ENCODE data around the gene AFMID. TPM values are rescaled to one million over a fixed set of nuclear protein-coding genes. Genes with fewer than 3 reads are reported as not detected.

AFMID gene
- total and polyA plus RNA-seq, 4 donors: 18.1 to 45.4 (median 29.3) TPM

DNA sequence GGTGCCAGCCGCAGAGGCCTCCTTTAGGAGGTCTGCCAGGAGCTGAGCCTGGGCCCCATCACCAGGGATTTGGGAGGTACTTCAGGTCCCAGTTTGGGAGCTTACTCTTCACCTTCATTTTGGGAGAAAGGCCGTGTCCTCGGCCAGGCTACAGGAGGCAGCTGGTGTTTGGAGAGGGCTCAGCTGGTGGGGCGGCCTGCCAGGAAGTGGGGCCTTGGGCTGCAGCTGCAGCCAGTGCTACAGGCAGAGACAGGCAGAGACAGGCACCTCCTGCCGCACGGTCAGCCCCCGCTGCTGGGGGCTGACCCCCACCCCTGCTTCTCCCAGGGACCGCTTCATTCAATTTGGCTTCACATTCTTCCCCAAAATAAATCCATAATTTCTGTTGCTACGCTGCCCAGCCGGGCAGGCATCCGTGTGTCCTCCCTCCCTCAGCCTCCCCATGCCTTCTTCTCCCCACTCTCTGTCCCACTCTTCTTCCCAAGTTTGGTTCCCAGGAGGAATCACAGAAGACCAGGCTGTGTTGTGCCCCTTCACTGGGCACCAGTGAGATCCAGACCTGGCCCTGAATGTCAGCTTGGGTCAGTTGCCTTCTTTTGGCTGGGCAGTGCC lies 50.3 kb downstream of the AFMID start:
- ATAC-seq (ENCODE audit: low FRiP score) (no peak), DNase-seq (no peak)
- WGBS, 2 donors: 73 to 75% methylated on average over 11 of the region's 11 CpGs
- Histone ChIP-seq H3K9me3 (ENCODE audit: control insufficient read depth, low read length) (no peaks in the 10 kb centered on the region), H3K27me3 (ENCODE audit: control insufficient read depth in 1 of 2, insufficient read depth in 2 of 2, low read length in 1 of 2) (no peaks in the 10 kb centered on the region), H3K4me1 (ENCODE audit: control insufficient read depth in 1 of 2, insufficient read depth in 2 of 2, low read length in 2 of 2) (no peaks in the 10 kb centered on the region), H3K4me3 (ENCODE audit: low read length in 2 of 2) (no peak overlapping the region), H3K27ac (ENCODE audit: low read depth in 1 of 2, low read length in 2 of 2) (no peak overlapping the region), H3K36me3 (ENCODE audit: control insufficient read depth in 1 of 2, insufficient read depth in 2 of 2, low read length in 1 of 2) (no peaks in the 10 kb centered on the region)
- intact Hi-C loops (cut with DNase I): no loop called here

DNA sequence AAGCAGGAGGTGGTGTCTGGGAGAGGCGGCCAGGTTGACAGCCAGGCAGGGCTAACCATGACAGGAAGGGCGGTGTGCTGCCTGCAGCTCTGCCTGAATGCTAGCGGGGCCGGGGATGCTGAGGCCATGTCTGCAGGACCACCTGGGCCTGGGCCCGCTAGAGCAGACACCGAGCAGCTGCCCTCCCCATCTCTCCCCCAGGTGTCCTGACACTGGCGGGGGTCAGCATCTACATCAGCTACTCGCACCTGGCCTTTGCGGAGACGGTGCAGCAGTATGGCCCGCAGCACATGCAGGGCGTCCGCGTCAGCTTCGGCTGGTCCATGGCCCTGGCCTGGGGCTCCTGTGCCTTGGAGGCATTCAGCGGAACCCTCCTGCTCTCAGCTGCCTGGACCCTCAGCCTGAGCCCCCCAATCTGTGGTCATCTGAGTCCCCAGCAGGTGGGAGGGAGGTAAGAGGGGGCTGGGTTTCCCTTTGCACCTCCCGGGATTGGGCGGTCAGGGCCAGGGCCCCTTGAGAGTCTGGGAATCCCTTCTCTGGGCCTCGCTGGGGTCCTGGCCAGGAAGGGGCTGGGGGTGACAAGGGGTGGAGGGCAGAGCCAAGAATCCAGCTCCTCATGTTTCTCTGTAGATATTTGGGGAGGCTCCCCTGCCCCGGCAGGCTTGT lies 51.8 kb downstream of the AFMID start:
- H3K4me3 ChIP-seq (ENCODE audit: low read length in 2 of 2): no peak overlapping the region
- no peaks in the 10 kb centered on the region for H3K9me3 ChIP-seq (ENCODE audit: control insufficient read depth, low read length)
- WGBS, 2 donors: 85 to 86% methylated on average over 20 of the region's 20 CpGs
- H3K27ac ChIP-seq (ENCODE audit: low read depth in 1 of 2, low read length in 2 of 2): no peak overlapping the region
- ATAC-seq (ENCODE audit: low FRiP score) (no peak), DNase-seq (no peak)
- no peaks in the 10 kb centered on the region for H3K4me1 ChIP-seq (ENCODE audit: control insufficient read depth in 1 of 2, insufficient read depth in 2 of 2, low read length in 2 of 2)
- H3K36me3 ChIP-seq (ENCODE audit: control insufficient read depth in 1 of 2, insufficient read depth in 2 of 2, low read length in 1 of 2): no peaks in the 10 kb centered on the region
- H3K27me3 ChIP-seq (ENCODE audit: control insufficient read depth in 1 of 2, insufficient read depth in 2 of 2, low read length in 1 of 2): no peaks in the 10 kb centered on the region
- intact Hi-C loops (cut with DNase I): no loop called here

DNA sequence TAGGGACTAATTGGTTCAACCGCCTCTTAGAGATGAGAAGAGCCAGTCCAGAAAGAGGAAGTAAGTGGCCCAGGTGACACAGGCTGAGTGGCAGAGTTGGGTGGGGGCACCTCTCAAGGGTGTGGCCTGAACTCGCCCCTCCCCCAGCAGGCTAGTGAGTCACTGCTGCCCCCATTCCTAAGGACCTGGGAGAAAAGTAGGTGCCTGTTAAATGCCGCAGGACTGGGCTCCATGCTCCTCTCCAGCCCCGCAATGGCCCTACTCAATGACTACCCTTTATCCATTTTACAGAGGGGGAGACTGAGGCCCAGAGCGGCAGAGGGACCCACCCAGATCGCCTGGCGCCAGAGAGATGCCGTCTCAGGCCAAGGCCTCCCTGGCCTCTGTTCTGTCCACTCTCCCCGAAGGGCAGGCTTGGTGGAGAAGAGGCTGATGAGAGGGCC lies 52.3 kb downstream of the AFMID start:
- DNase-seq: no peak
- Histone ChIP-seq H3K36me3 (ENCODE audit: control insufficient read depth in 1 of 2, insufficient read depth in 2 of 2, low read length in 1 of 2) (no peaks in the 10 kb centered on the region), H3K4me3 (ENCODE audit: low read length in 2 of 2) (no peak overlapping the region), H3K9me3 (ENCODE audit: control insufficient read depth, low read length) (no peaks in the 10 kb centered on the region), H3K4me1 (ENCODE audit: control insufficient read depth in 1 of 2, insufficient read depth in 2 of 2, low read length in 2 of 2) (no peaks in the 10 kb centered on the region), H3K27ac (ENCODE audit: low read depth in 1 of 2, low read length in 2 of 2) (no peak overlapping the region), H3K27me3 (ENCODE audit: control insufficient read depth in 1 of 2, insufficient read depth in 2 of 2, low read length in 1 of 2) (no peaks in the 10 kb centered on the region)
- WGBS, 2 donors: 89 to 92% methylated on average over 9 of the region's 9 CpGs
- ATAC-seq (ENCODE audit: low FRiP score): no peak
- intact Hi-C loops (cut with DNase I): no loop called here

DNA sequence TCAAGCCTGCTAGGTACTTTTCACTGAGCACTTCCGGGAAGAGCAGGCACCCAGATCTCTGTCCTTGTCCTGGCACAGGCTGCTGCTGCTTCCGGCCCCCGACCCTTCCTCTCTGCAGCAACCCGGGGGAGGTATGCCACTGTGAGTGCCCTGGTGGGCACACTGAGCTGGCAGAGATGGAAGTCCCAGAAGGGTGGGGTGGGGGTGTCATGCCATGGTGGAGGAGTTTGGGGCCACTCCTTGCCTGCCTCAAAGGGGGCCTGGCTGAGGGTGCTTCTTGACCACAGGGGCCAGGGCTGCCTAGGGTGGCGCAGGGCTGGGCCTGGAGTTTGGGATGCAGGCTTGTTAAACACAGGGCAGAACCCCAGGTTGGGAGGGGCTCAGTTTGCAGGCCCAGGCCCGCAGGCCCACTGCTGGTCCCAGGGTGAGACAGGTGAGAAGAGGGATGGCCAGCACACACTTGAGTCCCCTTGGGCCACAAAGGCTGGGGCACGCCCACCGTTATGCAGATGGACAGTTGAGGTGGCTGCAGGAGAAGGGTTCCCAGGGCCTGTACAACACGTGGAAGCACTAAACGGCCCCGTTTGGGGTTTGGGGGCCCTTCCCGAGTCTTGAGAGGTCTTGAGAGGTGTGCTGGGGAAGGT lies 53.0 kb downstream of the AFMID start:
- H3K4me3 ChIP-seq (ENCODE audit: low read length in 2 of 2): no peak overlapping the region
- ATAC-seq (ENCODE audit: low FRiP score): no peak
- intact Hi-C loops (cut with DNase I): no loop called here
- no peaks in the 10 kb centered on the region for H3K4me1 ChIP-seq (ENCODE audit: control insufficient read depth in 1 of 2, insufficient read depth in 2 of 2, low read length in 2 of 2)
- H3K27ac ChIP-seq (ENCODE audit: low read depth in 1 of 2, low read length in 2 of 2): no peak overlapping the region
- no peaks in the 10 kb centered on the region for H3K36me3 ChIP-seq (ENCODE audit: control insufficient read depth in 1 of 2, insufficient read depth in 2 of 2, low read length in 1 of 2)
- 71 to 77% methylated on average over 12 of the region's 12 CpGs for WGBS, 2 donors
- H3K9me3 ChIP-seq (ENCODE audit: control insufficient read depth, low read length): no peaks in the 10 kb centered on the region
- DNase-seq: no peak
- H3K27me3 ChIP-seq (ENCODE audit: control insufficient read depth in 1 of 2, insufficient read depth in 2 of 2, low read length in 1 of 2): no peaks in the 10 kb centered on the region

DNA sequence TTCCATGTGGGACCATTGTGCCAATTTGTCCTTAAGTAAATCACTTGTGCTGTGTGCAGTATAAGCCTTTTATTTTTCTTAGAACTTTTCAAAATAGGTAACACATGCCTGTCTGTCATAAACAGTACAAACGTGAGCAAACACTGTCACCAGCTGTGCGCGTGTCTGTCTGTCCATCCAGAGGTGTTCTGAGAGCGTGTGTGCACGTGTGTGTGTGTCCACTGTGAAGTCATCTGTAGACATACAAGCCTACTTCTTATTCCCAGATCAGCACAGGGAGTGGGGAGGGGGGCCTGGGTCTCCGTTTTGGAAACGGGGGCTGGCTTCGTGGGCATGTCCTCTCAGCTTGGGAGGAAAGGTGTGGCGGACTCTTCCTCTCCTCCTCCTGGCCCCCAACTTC lies 53.7 kb downstream of the AFMID start:
- ATAC-seq (ENCODE audit: low FRiP score): no peak
- H3K9me3 ChIP-seq (ENCODE audit: control insufficient read depth, low read length): no peaks in the 10 kb centered on the region
- H3K27me3 ChIP-seq (ENCODE audit: control insufficient read depth in 1 of 2, insufficient read depth in 2 of 2, low read length in 1 of 2): no peaks in the 10 kb centered on the region
- WGBS, 2 donors: 62 to 73% methylated on average over 9 of the region's 9 CpGs
- no peak overlapping the region for H3K27ac ChIP-seq (ENCODE audit: low read depth in 1 of 2, low read length in 2 of 2)
- intact Hi-C loops (cut with DNase I): no loop called here
- no peaks in the 10 kb centered on the region for H3K4me1 ChIP-seq (ENCODE audit: control insufficient read depth in 1 of 2, insufficient read depth in 2 of 2, low read length in 2 of 2)
- H3K36me3 ChIP-seq (ENCODE audit: control insufficient read depth in 1 of 2, insufficient read depth in 2 of 2, low read length in 1 of 2): no peaks in the 10 kb centered on the region
- DNase-seq: no peak
- no peak overlapping the region for H3K4me3 ChIP-seq (ENCODE audit: low read length in 2 of 2)

DNA sequence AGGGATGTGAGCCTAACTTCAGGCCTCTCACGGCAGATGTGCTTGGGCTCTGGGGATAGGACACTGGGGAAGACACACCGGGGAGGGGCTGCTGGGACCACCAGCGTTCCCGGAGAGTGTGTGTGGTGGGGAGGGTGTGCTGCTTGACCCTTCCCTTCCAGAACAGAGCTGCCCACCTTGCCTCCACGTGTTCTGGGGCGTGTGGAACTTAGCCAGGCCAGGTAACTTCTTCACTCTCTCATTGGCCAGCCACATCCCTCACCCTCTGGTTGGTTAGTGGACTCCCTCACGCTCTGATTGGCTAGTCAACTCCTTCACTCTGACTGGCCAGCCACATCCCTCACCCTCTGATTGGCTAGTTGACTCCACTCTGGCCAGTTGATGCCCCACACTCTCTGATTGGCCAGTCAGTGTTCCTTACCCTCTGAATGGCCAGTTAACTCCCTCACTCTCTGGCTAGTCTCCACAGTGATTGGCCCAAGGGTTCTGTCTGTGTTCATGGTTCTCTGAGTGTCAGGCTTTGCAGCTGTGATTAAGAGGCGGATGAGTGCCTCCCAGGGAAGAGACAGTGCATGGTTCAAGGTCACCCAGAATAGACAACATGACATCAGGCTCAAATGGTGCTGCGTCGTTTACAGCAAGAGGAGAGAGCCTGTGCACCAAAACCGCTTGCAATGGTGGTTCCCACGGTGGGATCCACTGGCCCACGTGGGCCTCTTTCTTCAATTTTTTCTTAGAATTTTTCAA lies 54.3 kb downstream of the AFMID start:
- no peaks in the 10 kb centered on the region for H3K9me3 ChIP-seq (ENCODE audit: control insufficient read depth, low read length)
- H3K27me3 ChIP-seq (ENCODE audit: control insufficient read depth in 1 of 2, insufficient read depth in 2 of 2, low read length in 1 of 2): no peaks in the 10 kb centered on the region
- H3K4me3 ChIP-seq (ENCODE audit: low read length in 2 of 2): no peak overlapping the region
- no peaks in the 10 kb centered on the region for H3K4me1 ChIP-seq (ENCODE audit: control insufficient read depth in 1 of 2, insufficient read depth in 2 of 2, low read length in 2 of 2)
- no peak overlapping the region for H3K27ac ChIP-seq (ENCODE audit: low read depth in 1 of 2, low read length in 2 of 2)
- intact Hi-C loops (cut with DNase I): no loop called here
- DNase-seq: no peak
- no peak for ATAC-seq (ENCODE audit: low FRiP score)
- 76 to 81% methylated on average over 13 of the region's 13 CpGs for WGBS, 2 donors
- H3K36me3 ChIP-seq (ENCODE audit: control insufficient read depth in 1 of 2, insufficient read depth in 2 of 2, low read length in 1 of 2): no peaks in the 10 kb centered on the region

DNA sequence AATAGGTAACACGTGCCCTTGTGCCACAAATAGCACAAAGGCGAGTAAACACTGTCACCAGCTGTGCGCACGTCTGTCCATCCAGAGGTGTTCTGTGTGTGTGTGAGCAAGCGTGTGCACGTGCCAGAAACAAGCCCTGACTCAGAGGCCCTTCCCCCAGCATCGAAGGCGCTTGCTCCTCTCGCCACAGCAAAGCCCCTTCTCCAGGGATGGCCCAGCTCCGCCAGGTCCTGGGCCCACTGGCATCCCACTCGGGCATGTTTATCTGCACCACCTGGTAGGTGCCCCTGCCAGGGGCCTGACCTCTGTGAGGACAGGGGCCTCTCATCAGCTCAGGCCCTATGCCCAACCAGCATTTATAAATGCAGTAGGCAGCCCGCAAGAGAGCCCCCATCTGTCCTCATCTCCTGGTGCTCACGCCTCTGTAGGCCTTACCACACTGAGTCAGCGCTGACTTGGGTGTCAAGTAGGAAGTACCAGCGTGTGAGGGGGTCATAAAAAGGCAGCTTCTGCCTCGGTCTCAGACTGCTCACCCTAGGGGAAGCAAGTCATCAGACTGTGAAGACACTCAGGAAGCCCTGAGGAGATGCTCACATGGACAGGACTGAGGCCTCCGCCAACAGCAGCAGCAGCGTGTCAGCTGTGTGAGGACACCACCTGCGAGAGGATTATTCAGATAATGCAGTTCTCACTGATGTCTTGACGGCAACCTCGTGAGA lies 55.0 kb downstream of the AFMID start:
- H3K9me3 ChIP-seq (ENCODE audit: control insufficient read depth, low read length): no peaks in the 10 kb centered on the region
- no peaks in the 10 kb centered on the region for H3K36me3 ChIP-seq (ENCODE audit: control insufficient read depth in 1 of 2, insufficient read depth in 2 of 2, low read length in 1 of 2)
- intact Hi-C loops (cut with DNase I): no loop called here
- no peak overlapping the region for H3K27ac ChIP-seq (ENCODE audit: low read depth in 1 of 2, low read length in 2 of 2)
- H3K4me3 ChIP-seq (ENCODE audit: low read length in 2 of 2): no peak overlapping the region
- H3K4me1 ChIP-seq (ENCODE audit: control insufficient read depth in 1 of 2, insufficient read depth in 2 of 2, low read length in 2 of 2): no peaks in the 10 kb centered on the region
- ATAC-seq (ENCODE audit: low FRiP score) (no peak), DNase-seq (no peak)
- WGBS, 2 donors: 81 to 84% methylated on average over 21 of the region's 21 CpGs
- no peaks in the 10 kb centered on the region for H3K27me3 ChIP-seq (ENCODE audit: control insufficient read depth in 1 of 2, insufficient read depth in 2 of 2, low read length in 1 of 2)

DNA sequence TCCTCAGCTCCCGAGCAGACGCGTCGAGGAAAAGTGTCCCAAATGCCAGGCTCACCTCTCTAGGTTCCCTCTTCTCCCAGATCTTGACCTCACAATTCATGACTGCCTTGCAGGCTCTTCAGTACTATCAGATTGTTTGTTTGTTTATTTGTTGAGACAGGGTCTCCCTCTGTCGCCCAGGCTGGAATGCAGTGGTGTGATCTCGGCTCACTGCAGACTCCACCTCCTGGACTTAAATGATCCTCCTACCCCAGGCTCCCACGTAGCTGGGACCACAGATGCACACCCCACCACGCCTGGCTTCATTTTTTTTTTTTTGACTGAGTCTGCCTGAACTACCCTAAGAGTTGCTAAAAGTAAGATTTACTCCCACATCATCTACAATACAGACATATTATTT lies 60.1 kb downstream of the AFMID start:
- intact Hi-C loops (cut with DNase I): no loop called here
- no peak overlapping the region for H3K4me3 ChIP-seq (ENCODE audit: low read length in 2 of 2)
- no peaks in the 10 kb centered on the region for H3K36me3 ChIP-seq (ENCODE audit: control insufficient read depth in 1 of 2, insufficient read depth in 2 of 2, low read length in 1 of 2)
- H3K27ac ChIP-seq (ENCODE audit: low read depth in 1 of 2, low read length in 2 of 2): no peak overlapping the region
- ATAC-seq (ENCODE audit: low FRiP score) (no peak), DNase-seq (no peak)
- no peaks in the 10 kb centered on the region for H3K9me3 ChIP-seq (ENCODE audit: control insufficient read depth, low read length)
- 64 to 67% methylated on average over 8 of the region's 8 CpGs for WGBS, 2 donors
- H3K27me3 ChIP-seq (ENCODE audit: control insufficient read depth in 1 of 2, insufficient read depth in 2 of 2, low read length in 1 of 2): no peaks in the 10 kb centered on the region
- no peaks in the 10 kb centered on the region for H3K4me1 ChIP-seq (ENCODE audit: control insufficient read depth in 1 of 2, insufficient read depth in 2 of 2, low read length in 2 of 2)
